ENCODE data around the gene SYNGAP1.

GRCh38 chr6:33414592-33415271 lies 5.1 kb upstream of the SYNGAP1 start:
- TF ChIP-seq CTCF (IDR thresholded peaks at IDR 0.05) (no peak), POLR2A (IDR thresholded peaks at IDR 0.05) (no peak), POLR2AphosphoS5 (IDR thresholded peaks at IDR 0.05; ENCODE audit: insufficient read depth in 1 of 2, low read depth in 1 of 2) (no peak)

All from vagina (tissue), 2 donors.